CD14-positive monocyte (primary cell): Measurements from ENCODE around the gene SLC7A5. TPM values are rescaled to one million over a fixed set of nuclear protein-coding genes. Genes with fewer than 3 reads are reported as not detected.

ENCODE experiments used
- DNase-seq, 3 donors: peaks; one replicate each; pipeline ENCODE4 v3.0.0-alpha.2; 2011 to 2022
- H2AFZ ChIP-seq: 2 replicates; pipeline ENCODE4 v1.6.0; 2012; ENCODE audit warnings: mild to moderate bottlenecking, low read depth, low read length, inconsistent platforms; ENCODE audit not compliant: insufficient read depth, poor library complexity, severe bottlenecking
- H3K27ac ChIP-seq, 2 donors: 1 replicate in 1 of 2; 2 replicates in 1 of 2; pipeline ENCODE4 v1.5.1; 2012 to 2013; ENCODE audit warnings: low read length in 2 of 2, control low read depth in 1 of 2, inconsistent platforms in 1 of 2, low read depth in 1 of 2, mild to moderate bottlenecking in 1 of 2
- H3K27me3 ChIP-seq, 2 donors: one replicate each; pipeline versions ENCODE4 v1.6.0 to v1.6.1; 2011 to 2013; ENCODE audit warnings: low read length in 2 of 2; ENCODE audit not compliant: control insufficient read depth in 2 of 2, insufficient read depth in 2 of 2
- H3K36me3 ChIP-seq, 2 donors: replicated peaks in 1 of 2; 1 replicate in 1 of 2; 2 replicates in 1 of 2; pipeline versions ENCODE4 v1.5.1 to v1.6.1; 2012 to 2013; ENCODE audit warnings: low read length in 2 of 2, control low read depth in 1 of 2, inconsistent platforms in 1 of 2, mild to moderate bottlenecking in 1 of 2; ENCODE audit not compliant: insufficient read depth in 2 of 2, control insufficient read depth in 1 of 2
- H3K4me1 ChIP-seq, 2 donors: 1 replicate in 1 of 2; 2 replicates in 1 of 2; pipeline versions ENCODE4 v1.5.1 to v1.6.1; 2012 to 2013; ENCODE audit warnings: low read length in 2 of 2, control low read depth in 1 of 2, inconsistent platforms in 1 of 2, mild to moderate bottlenecking in 1 of 2, moderate library complexity in 1 of 2; ENCODE audit not compliant: insufficient read depth in 2 of 2, control insufficient read depth in 1 of 2
- H3K4me2 ChIP-seq: replicated peaks from 2 replicates; pipeline ENCODE3; 2012; ENCODE audit warnings: low read length, moderate library complexity, mild to moderate bottlenecking; ENCODE audit not compliant: poor library complexity, severe bottlenecking; ENCODE audit errors: extremely low read depth
- H3K4me3 ChIP-seq, 3 experiments: fragments of 200-600 bp in 1 of 3; sonication (generic) in 1 of 3; replicated peaks in 1 of 3; 1 replicate in 2 of 3; 2 replicates in 1 of 3; pipeline ENCODE4 v1.5.1; 2011 to 2013; ENCODE audit warnings: low read length in 3 of 3, mild to moderate bottlenecking in 3 of 3, control low read depth in 2 of 3, low read depth in 2 of 3, inconsistent platforms in 1 of 3, moderate library complexity in 1 of 3
- H3K79me2 ChIP-seq: 2 replicates; pipeline ENCODE4 v1.6.0; 2012; ENCODE audit warnings: mild to moderate bottlenecking, control low read depth, inconsistent platforms, low read length, moderate library complexity; ENCODE audit not compliant: insufficient read depth
- H3K9ac ChIP-seq: 2 replicates; pipeline ENCODE4 v1.6.0; 2017; ENCODE audit warnings: low read length, mild to moderate bottlenecking; ENCODE audit not compliant: insufficient read depth, poor library complexity, severe bottlenecking
- H3K9me3 ChIP-seq, 2 donors: replicated peaks in 1 of 2; 1 replicate in 1 of 2; 2 replicates in 1 of 2; pipeline versions ENCODE4 v1.5.1 to v1.6.1; 2012 to 2013; ENCODE audit warnings: low read length in 2 of 2, control low read depth in 1 of 2; ENCODE audit not compliant: control insufficient read depth in 1 of 2, insufficient read depth in 1 of 2
- H4K20me1 ChIP-seq: 2 replicates; pipeline ENCODE4 v1.6.0; 2012; ENCODE audit warnings: mild to moderate bottlenecking, low read length, control low read depth, moderate library complexity; ENCODE audit not compliant: insufficient read depth
- H3K27ac Mint-ChIP-seq, 7 donors: one replicate each; pipeline ENCODE4 v1.8.0; 2020; ENCODE audit warnings: mild to moderate bottlenecking in 7 of 7, mixed read lengths in 7 of 7, moderate library complexity in 6 of 7, inconsistent platforms in 2 of 7
- H3K27me3 Mint-ChIP-seq, 3 donors: one replicate each; pipeline ENCODE4 v1.8.0; 2021 to 2022; ENCODE audit warnings: low read depth in 3 of 3, mild to moderate bottlenecking in 3 of 3, mixed read lengths in 3 of 3, moderate library complexity in 3 of 3, inconsistent platforms in 1 of 3
- H3K36me3 Mint-ChIP-seq, 2 donors: one replicate each; pipeline ENCODE4 v1.8.0; 2020; ENCODE audit warnings: mixed read lengths in 2 of 2, inconsistent platforms in 1 of 2, mild to moderate bottlenecking in 1 of 2
- H3K4me1 Mint-ChIP-seq: one replicate; pipeline ENCODE4 v1.8.0; 2020; ENCODE audit warnings: mild to moderate bottlenecking, mixed read lengths
- H3K4me3 Mint-ChIP-seq, 2 donors: one replicate each; pipeline ENCODE4 v1.8.0; 2020; ENCODE audit warnings: mild to moderate bottlenecking in 2 of 2, mixed read lengths in 2 of 2, moderate library complexity in 1 of 2
- H3K9me3 Mint-ChIP-seq, 7 donors: one replicate each; pipeline ENCODE4 v1.8.0; 2020 to 2022; ENCODE audit warnings: mixed read lengths in 7 of 7, mild to moderate bottlenecking in 6 of 7, moderate library complexity in 6 of 7, inconsistent platforms in 2 of 7
- WGBS: methylation state at CpG from one replicate; pipeline ENCODE4 v1.1.5; 2013; ENCODE audit warnings: missing lambda C conversion rate; ENCODE audit not compliant: insufficient coverage; 5-methylcytosine and 5-hydroxymethylcytosine counted together
- intact Hi-C, 2 donors: fragments of 100-400 bp; cut with micrococcal nuclease; formaldehyde crosslinking; loops; one replicate each; pipeline versions ENCODE4 v1.15.0 to v1.15.1; 2023
- polyA plus RNA-seq, 3 donors: library from polyadenylated mRNA; depleted of rRNA in 1 of 3; unstranded in 2 of 3; stranded (reverse) in 1 of 3; fragments of 300-500 nt in 2 of 3; fragments of >200 nt in 1 of 3; fragmentation: Illumina TruSeq in 2 of 3; gene quantifications; 1 replicate in 2 of 3; 2 replicates in 1 of 3; pipeline ENCODE4 v1.2.3, GENCODE V29; 2012 to 2021
- TF ChIP-seq, protein P1 (sequence below): fragments of 200-600 bp; IDR thresholded peaks from one replicate; pipeline ENCODE4 v1.8.0; 2022; ENCODE audit warnings: antibody characterized with exemption, mild to moderate bottlenecking

The SLC7A5 gene
- polyA plus RNA-seq, 3 donors = 0.40 to 5.8 (median 1.1) TPM

DNA sequence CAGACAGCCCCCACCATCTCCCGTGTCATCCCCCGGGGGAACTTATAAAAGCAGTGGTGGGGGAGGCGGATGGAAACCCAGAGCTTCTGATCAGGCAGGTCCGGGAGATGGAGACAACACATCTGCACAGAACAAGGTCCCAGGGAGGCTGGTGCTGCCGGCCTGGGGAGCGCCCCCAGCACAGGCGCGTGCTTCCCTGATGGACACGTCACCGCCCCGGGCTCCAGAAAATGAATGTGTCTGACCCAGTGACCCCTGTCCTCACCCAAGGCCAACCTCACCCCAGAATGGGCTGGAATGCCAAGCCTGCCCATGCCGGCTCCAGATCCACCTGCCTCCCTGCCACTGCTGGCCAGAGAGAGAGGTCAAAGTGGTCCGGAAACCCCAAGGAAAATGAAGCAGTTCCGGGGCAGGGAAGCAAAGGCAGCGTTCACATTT lies 12.5 kb downstream of the SLC7A5 start:
- H3K4me3 Mint-ChIP-seq = peak overlapping the region; percentile 63 to 82
- H3K27ac Mint-ChIP-seq = peak overlapping the region in 4 of 7 donors; percentile 7 to 72 (median 50)
- H3K4me1 Mint-ChIP-seq = peaks cover 44% of the 10 kb centered on the region
- Histone ChIP-seq H3K4me2 (peak overlapping the region; percentile 49), H3K36me3 (no peaks in the 10 kb centered on the region), H3K27ac (peak overlapping the region in 1 of 2 donors; percentile 62), H3K9me3 (no peaks in the 10 kb centered on the region), H3K4me3 (peak overlapping the region in 1 of 3 experiments; percentile 28), H4K20me1 (peaks cover 14% of the 10 kb centered on the region), H3K4me1 (peaks cover 36 to 40% of the 10 kb centered on the region in 2 donors), H2AFZ (peak overlapping the region; percentile 2), H3K79me2 (peaks cover 13% of the 10 kb centered on the region), H3K9ac (no peak overlapping the region), H3K27me3 (no peaks in the 10 kb centered on the region)
- 90% methylated on average over 12 of the region's 15 CpGs for WGBS
- peaks cover 6% of the 10 kb centered on the region in 2 donors for H3K36me3 Mint-ChIP-seq
- intact Hi-C loops = loop anchor here in 1 of 2 donors (10.0 kb wide), 1 partner anchor 148 kb away; no protein-coding TSS in a partner anchor
- TF ChIP-seq, protein P1, sequence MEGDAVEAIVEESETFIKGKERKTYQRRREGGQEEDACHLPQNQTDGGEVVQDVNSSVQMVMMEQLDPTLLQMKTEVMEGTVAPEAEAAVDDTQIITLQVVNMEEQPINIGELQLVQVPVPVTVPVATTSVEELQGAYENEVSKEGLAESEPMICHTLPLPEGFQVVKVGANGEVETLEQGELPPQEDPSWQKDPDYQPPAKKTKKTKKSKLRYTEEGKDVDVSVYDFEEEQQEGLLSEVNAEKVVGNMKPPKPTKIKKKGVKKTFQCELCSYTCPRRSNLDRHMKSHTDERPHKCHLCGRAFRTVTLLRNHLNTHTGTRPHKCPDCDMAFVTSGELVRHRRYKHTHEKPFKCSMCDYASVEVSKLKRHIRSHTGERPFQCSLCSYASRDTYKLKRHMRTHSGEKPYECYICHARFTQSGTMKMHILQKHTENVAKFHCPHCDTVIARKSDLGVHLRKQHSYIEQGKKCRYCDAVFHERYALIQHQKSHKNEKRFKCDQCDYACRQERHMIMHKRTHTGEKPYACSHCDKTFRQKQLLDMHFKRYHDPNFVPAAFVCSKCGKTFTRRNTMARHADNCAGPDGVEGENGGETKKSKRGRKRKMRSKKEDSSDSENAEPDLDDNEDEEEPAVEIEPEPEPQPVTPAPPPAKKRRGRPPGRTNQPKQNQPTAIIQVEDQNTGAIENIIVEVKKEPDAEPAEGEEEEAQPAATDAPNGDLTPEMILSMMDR = no peak
- peaks cover 1 to 6% (median 4%) of the 10 kb centered on the region in 3 donors for H3K27me3 Mint-ChIP-seq
- peaks cover 0 to 2% (median 0%) of the 10 kb centered on the region in 7 donors for H3K9me3 Mint-ChIP-seq
- DNase-seq = no peak

DNA sequence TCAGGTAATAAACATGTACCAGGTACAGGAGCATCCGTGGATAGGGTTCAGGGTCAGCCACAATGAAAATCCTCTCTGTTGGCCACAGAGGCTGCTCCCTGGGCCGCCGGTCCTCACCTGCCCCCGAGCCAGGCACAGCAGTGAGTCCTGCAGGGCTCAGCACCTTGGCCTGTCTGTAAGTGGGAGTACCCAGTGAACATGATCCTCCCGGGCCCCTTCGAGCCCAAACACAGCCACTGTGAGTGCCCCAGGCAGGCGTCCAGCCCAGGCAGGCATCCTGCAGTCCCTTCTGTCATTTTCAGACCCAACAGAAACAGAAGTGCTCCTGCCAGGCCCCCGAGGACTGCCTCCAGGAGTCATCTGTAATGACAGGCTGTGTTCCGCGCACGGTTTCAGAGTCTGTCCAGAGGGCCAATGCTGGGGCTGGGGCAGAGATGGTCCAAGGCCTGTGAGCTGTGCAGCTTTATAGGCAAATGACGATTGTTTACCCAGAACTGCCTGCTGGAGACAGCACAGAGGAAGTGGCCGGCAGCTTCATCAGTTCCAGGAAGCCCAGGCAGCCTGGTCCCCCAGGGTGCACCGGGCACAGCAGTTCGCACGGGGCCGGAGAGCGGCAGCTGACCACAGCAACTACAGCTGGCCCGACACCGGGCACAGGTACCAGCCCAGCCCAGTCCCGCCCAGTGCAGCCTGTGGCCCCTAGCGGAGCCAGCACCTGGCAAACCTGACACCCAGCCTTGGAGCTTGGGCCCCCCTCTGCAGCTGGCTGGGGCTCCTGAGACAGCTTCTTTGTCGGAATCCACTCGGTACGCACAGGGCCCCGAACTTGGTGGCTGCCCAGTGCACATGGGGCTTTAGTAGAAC lies 13.2 kb downstream of the SLC7A5 start:
- TF ChIP-seq, protein P1 = no peak
- Histone ChIP-seq H3K9ac (no peak overlapping the region), H4K20me1 (peaks cover 14% of the 10 kb centered on the region), H3K4me3 (peak overlapping the region in 1 of 3 experiments; percentile 28), H3K4me1 (peaks cover 36 to 40% of the 10 kb centered on the region in 2 donors), H3K27me3 (no peaks in the 10 kb centered on the region), H3K27ac (peak overlapping the region; percentile 54 to 62), H3K4me2 (peak overlapping the region; percentile 49), H3K79me2 (peaks cover 11% of the 10 kb centered on the region), H2AFZ (peak overlapping the region; percentile 2), H3K9me3 (no peaks in the 10 kb centered on the region), H3K36me3 (peaks cover 0 to 2% of the 10 kb centered on the region in 2 donors)
- 38% methylated on average over 19 of the region's 26 CpGs for WGBS
- intact Hi-C loops = loop anchor here in 1 of 2 donors (10.0 kb wide), 1 partner anchor 149 kb away; no protein-coding TSS in a partner anchor
- Mint-ChIP-seq H3K27ac (peak overlapping the region; percentile 18 to 73 (median 65)), H3K9me3 (peaks cover 0 to 2% (median 0%) of the 10 kb centered on the region in 7 donors), H3K4me1 (peaks cover 44% of the 10 kb centered on the region), H3K36me3 (peaks cover 8 to 10% of the 10 kb centered on the region in 2 donors), H3K4me3 (peak overlapping the region; percentile 63 to 82), H3K27me3 (peaks cover 1 to 6% (median 4%) of the 10 kb centered on the region in 3 donors)
- DNase-seq = peak; percentile 60 to 66 (median 60)
